ENCODE results near the gene C3orf70.

DNA sequence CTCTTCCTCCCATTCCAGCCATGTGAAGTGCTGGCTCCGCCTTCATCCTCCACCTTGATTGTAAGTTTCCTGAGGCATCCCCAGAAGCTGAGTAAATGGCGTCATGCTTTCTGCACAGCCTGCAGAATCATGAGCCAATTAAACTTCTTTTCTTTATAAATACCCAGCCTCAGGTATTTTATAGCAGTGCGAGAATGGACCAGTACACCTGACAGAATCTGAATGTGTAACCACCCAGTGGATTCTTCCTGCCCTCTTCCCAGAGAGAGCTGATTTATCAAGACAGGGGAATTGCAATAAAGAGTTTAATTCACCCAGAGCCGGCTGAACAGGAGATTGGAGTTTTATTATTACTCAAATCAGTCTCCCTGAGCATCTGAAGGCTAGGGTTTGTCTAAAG is 86.6 kb downstream of the C3orf70 start:
- TF ChIP-seq POLR2AphosphoS5 (IDR thresholded peaks at IDR 0.05; ENCODE audit: low read depth, low read length) = no peak
- TF ChIP-seq POLR2A (IDR thresholded peaks at IDR 0.05; ENCODE audit: low read depth, low read length) = no peak
- TF ChIP-seq TAF1 (IDR thresholded peaks at IDR 0.05; ENCODE audit: low read depth, low read length) = no peak
- TF ChIP-seq POU2F2 (IDR thresholded peaks at IDR 0.05; ENCODE audit: low read depth, low read length) = no peak
